Activated T-helper 1 cell treated with anti-CD3 and anti-CD28 coated beads, Interleukin-12 subunit alpha, Interleukin-12 subunit beta, Interleukin-2, Interleukin-4 antibody, amounts not matched to agents 30 ng/mL and 10 ng/mL and 1 ng/mL, durations not matched to agents 14 hours and 24 hours and 36 hours (primary cell): ENCODE data around the gene RAB6A. TPM values are rescaled to one million over a fixed set of nuclear protein-coding genes. Genes with fewer than 3 reads are reported as not detected.
A peak's percentile ranks its signal among the peaks of the same experiment; 100 is the strongest.

ENCODE experiments used
- DNase-seq: peaks from one replicate; pipeline ENCODE4 v3.0.0; 2021; ENCODE audit warnings: low spot score
- H3K27ac Mint-ChIP-seq: one replicate; pipeline ENCODE4 v1.8.0; 2021; ENCODE audit warnings: mild to moderate bottlenecking, mixed read lengths
- H3K27me3 Mint-ChIP-seq: one replicate; pipeline ENCODE4 v1.8.0; 2022; ENCODE audit warnings: mild to moderate bottlenecking, moderate library complexity, mixed read lengths; ENCODE audit not compliant: insufficient read depth
- H3K36me3 Mint-ChIP-seq: one replicate; pipeline ENCODE4 v1.8.0; 2021; ENCODE audit warnings: low read depth, mixed read lengths
- H3K4me1 Mint-ChIP-seq: one replicate; pipeline ENCODE4 v1.8.0; 2021; ENCODE audit warnings: low read depth, mixed read lengths
- H3K4me3 Mint-ChIP-seq: one replicate; pipeline ENCODE4 v1.8.0; 2021; ENCODE audit warnings: mild to moderate bottlenecking, moderate library complexity, mixed read lengths
- H3K9me3 Mint-ChIP-seq: one replicate; pipeline ENCODE4 v1.8.0; 2021; ENCODE audit warnings: mixed read lengths
- intact Hi-C: fragments of 100-400 bp; cut with micrococcal nuclease; formaldehyde crosslinking; loops from one replicate; pipeline ENCODE4 v1.15.1; 2024
- total RNA-seq: library from RNA; stranded (reverse); gene quantifications from 2 replicates; pipeline ENCODE4 v1.2.3, GENCODE V29; 2022

The RAB6A gene
- total RNA-seq, 1 donor from 2014 or later = 88.0 TPM

- DNase-seq = no peak
- Mint-ChIP-seq H3K9me3 (no peaks in the 10 kb centered on the region), H3K4me1 (peaks cover 20% of the 10 kb centered on the region), H3K36me3 (no peaks in the 10 kb centered on the region), H3K27ac (no peak overlapping the region), H3K27me3 (peaks cover 8% of the 10 kb centered on the region), H3K4me3 (no peak overlapping the region)
- intact Hi-C loops = no loop called here
Observed at GRCh38 chr11:73645121-73645969, 115.5 kb downstream of the RAB6A start.

- intact Hi-C loops = no loop called here
- Mint-ChIP-seq H3K36me3 (no peaks in the 10 kb centered on the region), H3K27me3 (peaks cover 3% of the 10 kb centered on the region), H3K4me3 (no peak overlapping the region), H3K9me3 (no peaks in the 10 kb centered on the region), H3K27ac (no peak overlapping the region), H3K4me1 (peaks cover 10% of the 10 kb centered on the region)
- DNase-seq = no peak
Observed at GRCh38 chr11:73641668-73642067, 119.2 kb downstream of the RAB6A start.

- intact Hi-C loops = no loop called here
- Mint-ChIP-seq H3K27me3 (peaks cover 3% of the 10 kb centered on the region), H3K9me3 (no peaks in the 10 kb centered on the region), H3K36me3 (no peaks in the 10 kb centered on the region), H3K27ac (no peak overlapping the region), H3K4me1 (peaks cover 8% of the 10 kb centered on the region), H3K4me3 (no peak overlapping the region)
- DNase-seq = no peak
Observed at GRCh38 chr11:73640592-73640991, 120.3 kb downstream of the RAB6A start.

GRCh38 chr11:73637012-73637411 lies 123.9 kb downstream of the RAB6A start:
- Mint-ChIP-seq H3K4me3 (no peak overlapping the region), H3K9me3 (no peaks in the 10 kb centered on the region), H3K36me3 (no peaks in the 10 kb centered on the region), H3K27ac (no peak overlapping the region), H3K27me3 (no peaks in the 10 kb centered on the region), H3K4me1 (peaks cover 8% of the 10 kb centered on the region)
- intact Hi-C loops = no loop called here
- no peak for DNase-seq

GRCh38 chr11:73636249-73636648 lies 124.6 kb downstream of the RAB6A start:
- Mint-ChIP-seq H3K27ac (no peak overlapping the region), H3K4me3 (no peak overlapping the region), H3K4me1 (peaks cover 8% of the 10 kb centered on the region), H3K27me3 (no peaks in the 10 kb centered on the region), H3K9me3 (no peaks in the 10 kb centered on the region), H3K36me3 (no peaks in the 10 kb centered on the region)
- intact Hi-C loops = no loop called here
- DNase-seq = no peak

DNA sequence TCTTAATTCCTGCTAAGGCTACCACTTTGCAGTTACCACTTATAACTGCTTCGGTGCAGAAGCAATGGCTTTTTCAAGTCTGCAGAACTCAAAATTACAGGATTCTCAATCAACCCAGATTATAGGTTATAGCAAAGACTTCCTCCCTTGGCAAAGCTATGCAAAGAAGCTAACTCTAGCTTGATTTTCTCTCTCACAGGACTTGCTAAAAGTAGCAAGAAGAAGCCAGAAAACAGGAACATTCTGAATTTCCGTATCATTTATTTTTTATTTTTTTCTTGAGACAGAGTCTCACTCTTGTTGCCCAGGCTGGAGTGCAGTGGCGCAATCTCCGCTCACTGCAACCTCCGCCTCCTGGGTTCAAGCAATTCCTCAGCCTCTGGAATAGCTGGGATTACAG lies 125.2 kb downstream of the RAB6A start:
- Mint-ChIP-seq H3K27me3 (no peaks in the 10 kb centered on the region), H3K36me3 (no peaks in the 10 kb centered on the region)

GRCh38 chr11:73633999-73634398 lies 126.9 kb downstream of the RAB6A start:
- no peaks in the 10 kb centered on the region for H3K36me3 Mint-ChIP-seq
- H3K4me1 Mint-ChIP-seq = no peaks in the 10 kb centered on the region
- DNase-seq = no peak
- no peak overlapping the region for H3K27ac Mint-ChIP-seq
- intact Hi-C loops = no loop called here
- H3K4me3 Mint-ChIP-seq = no peak overlapping the region
- peaks cover 3% of the 10 kb centered on the region for H3K27me3 Mint-ChIP-seq
- H3K9me3 Mint-ChIP-seq = no peaks in the 10 kb centered on the region

More for the DNA sequence above, 125.2 kb downstream of the RAB6A start:
- H3K9me3 Mint-ChIP-seq = no peaks in the 10 kb centered on the region
- DNase-seq = no peak
- intact Hi-C loops = no loop called here
- no peak overlapping the region for H3K27ac Mint-ChIP-seq
- H3K4me3 Mint-ChIP-seq = no peak overlapping the region
- H3K4me1 Mint-ChIP-seq = peaks cover 6% of the 10 kb centered on the region

GRCh38 chr11:73632996-73633395 lies 127.9 kb downstream of the RAB6A start:
- H3K27ac Mint-ChIP-seq = no peak overlapping the region
- no peak for DNase-seq
- H3K4me3 Mint-ChIP-seq = no peak overlapping the region
- H3K36me3 Mint-ChIP-seq = no peaks in the 10 kb centered on the region
- no peaks in the 10 kb centered on the region for H3K4me1 Mint-ChIP-seq
- intact Hi-C loops = no loop called here
- no peaks in the 10 kb centered on the region for H3K9me3 Mint-ChIP-seq
- peaks cover 3% of the 10 kb centered on the region for H3K27me3 Mint-ChIP-seq

- H3K4me1 Mint-ChIP-seq = peaks cover 4% of the 10 kb centered on the region
- H3K9me3 Mint-ChIP-seq = no peaks in the 10 kb centered on the region
- H3K36me3 Mint-ChIP-seq = no peaks in the 10 kb centered on the region
- intact Hi-C loops = no loop called here
- H3K4me3 Mint-ChIP-seq = no peak overlapping the region
- H3K27me3 Mint-ChIP-seq = peaks cover 10% of the 10 kb centered on the region
- no peak overlapping the region for H3K27ac Mint-ChIP-seq
- DNase-seq = no peak
Observed at GRCh38 chr11:73629907-73630306, 131.0 kb downstream of the RAB6A start.

DNA sequence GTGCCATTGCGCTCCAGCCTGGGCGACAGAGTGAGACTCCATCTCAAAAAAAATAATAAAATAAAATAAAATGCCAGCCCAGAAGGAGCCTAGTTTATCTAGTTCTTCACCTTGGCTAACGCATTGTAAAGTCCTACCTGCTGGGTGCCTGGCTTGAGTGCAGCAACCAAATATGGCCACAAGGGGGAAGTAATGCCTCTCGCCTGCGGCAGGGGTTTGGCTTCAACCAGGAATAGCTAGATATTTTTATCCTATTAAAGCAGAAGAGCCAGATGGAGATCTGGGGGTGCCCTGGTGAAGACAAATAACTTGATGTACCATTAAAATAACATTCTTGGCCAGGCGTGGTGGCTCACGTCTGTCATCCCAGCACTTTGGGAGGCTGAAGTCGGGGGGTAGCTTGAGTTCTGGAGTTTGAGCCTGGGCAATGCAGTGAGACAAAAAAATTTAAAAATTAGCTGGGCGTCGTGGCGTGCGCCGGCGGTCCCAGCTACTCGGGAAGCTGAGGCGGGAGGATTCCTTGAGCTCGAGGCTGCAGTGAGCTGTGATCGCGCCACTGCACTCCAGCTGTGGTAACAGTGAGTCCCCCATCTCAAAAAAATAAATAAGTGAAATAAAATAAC lies 135.1 kb downstream of the RAB6A start:
- Mint-ChIP-seq H3K27me3 (peaks cover 30% of the 10 kb centered on the region), H3K4me1 (peaks cover 4% of the 10 kb centered on the region), H3K9me3 (no peaks in the 10 kb centered on the region), H3K27ac (no peak overlapping the region), H3K36me3 (no peaks in the 10 kb centered on the region), H3K4me3 (no peak overlapping the region)
- peak; percentile 34 for DNase-seq
- intact Hi-C loops = loop anchor here (1.0 kb wide), 2 partner anchors 35 to 305 kb away; no protein-coding TSS in a partner anchor

Other genes starting within 250 kb of the RAB6A start
- gene FAM168A, start 163.0 kb downstream of the RAB6A start, total RNA-seq = 19.4 and 19.5 TPM in 2 replicates
- 1.3 and 2.0 TPM in 2 replicates for gene PLEKHB1, start 114.5 kb downstream of the RAB6A start, total RNA-seq
- gene MRPL48, start 26.8 kb upstream of the RAB6A start, total RNA-seq = 55.0 and 56.3 TPM in 2 replicates
- 99.1 and 102 TPM in 2 replicates for gene COA4, start 115.8 kb upstream of the RAB6A start, total RNA-seq
- 22.4 and 25.0 TPM in 2 replicates for gene PAAF1, start 115.9 kb upstream of the RAB6A start, total RNA-seq
- 0.29 and 0.64 TPM in 2 replicates for gene DNAJB13, start 190.0 kb upstream of the RAB6A start, total RNA-seq
- gene UCP2, start 221.8 kb upstream of the RAB6A start, total RNA-seq = 821 and 858 TPM in 2 replicates
- gene UCP3, start 248.0 kb upstream of the RAB6A start, total RNA-seq = 4.1 and 4.8 TPM in 2 replicates